NOMO-1 (cell line): ENCODE measurements around the gene HPS5.

Experiments used
- DNase-seq, 2 experiments: peaks; one replicate each; lab custom pipeline; 2025; ENCODE audit not compliant: unreplicated experiment in 2 of 2; lab: John Stamatoyannopoulos, UW

Gene HPS5

GRCh38 chr11:18246379-18247190 lies 75.4 kb downstream of the HPS5 start:
- DNase-seq, result peak; percentile 17 to 36

GRCh38 chr11:18245396-18245795 lies 76.5 kb downstream of the HPS5 start:
- DNase-seq, result no peak

GRCh38 chr11:18243783-18244362 lies 78.1 kb downstream of the HPS5 start:
- DNase-seq, result peak; percentile 20 to 70

- no peak for DNase-seq
These were observed 82.3 kb downstream of the HPS5 start for GRCh38 chr11:18239655-18240054.

GRCh38 chr11:18236664-18237356 lies 85.1 kb downstream of the HPS5 start, which contains the start of gene SAA4:
SAA4 (minus strand) TSS chr11:18236802; CDS start chr11:18235926, 876 bp downstream.
- DNase-seq, result no peak

GRCh38 chr11:18235394-18236334 lies 86.3 kb downstream of the HPS5 start:
- DNase-seq, result no peak

- DNase-seq, result no peak
These were observed 88.0 kb downstream of the HPS5 start for GRCh38 chr11:18233912-18234311.

- no peak for DNase-seq
These were observed 91.1 kb downstream of the HPS5 start for GRCh38 chr11:18230859-18231258.

- peak; percentile 30 to 51 for DNase-seq
These were observed 92.4 kb downstream of the HPS5 start for GRCh38 chr11:18229501-18229900.
